Stimulated activated CD8-positive, alpha-beta memory T cell treated with anti-CD3 and anti-CD28 coated beads, Interleukin-12 subunit alpha, Interleukin-12 subunit beta, amount 100 ng/mL, for 24 hours (primary cell): ENCODE results near the gene ZNF668.

Source experiments
- DNase-seq: peaks from one replicate; pipeline ENCODE4 v3.0.0-alpha.2; 2020; ENCODE audit errors: extremely low read depth

The ZNF668 gene

GRCh38 chr16:31081428-31082351 lies 7.7 kb upstream of the ZNF668 start:
- no peak for DNase-seq

- no peak for DNase-seq
These were observed 6.8 kb upstream of the ZNF668 start for GRCh38 chr16:31080756-31081419.

DNA sequence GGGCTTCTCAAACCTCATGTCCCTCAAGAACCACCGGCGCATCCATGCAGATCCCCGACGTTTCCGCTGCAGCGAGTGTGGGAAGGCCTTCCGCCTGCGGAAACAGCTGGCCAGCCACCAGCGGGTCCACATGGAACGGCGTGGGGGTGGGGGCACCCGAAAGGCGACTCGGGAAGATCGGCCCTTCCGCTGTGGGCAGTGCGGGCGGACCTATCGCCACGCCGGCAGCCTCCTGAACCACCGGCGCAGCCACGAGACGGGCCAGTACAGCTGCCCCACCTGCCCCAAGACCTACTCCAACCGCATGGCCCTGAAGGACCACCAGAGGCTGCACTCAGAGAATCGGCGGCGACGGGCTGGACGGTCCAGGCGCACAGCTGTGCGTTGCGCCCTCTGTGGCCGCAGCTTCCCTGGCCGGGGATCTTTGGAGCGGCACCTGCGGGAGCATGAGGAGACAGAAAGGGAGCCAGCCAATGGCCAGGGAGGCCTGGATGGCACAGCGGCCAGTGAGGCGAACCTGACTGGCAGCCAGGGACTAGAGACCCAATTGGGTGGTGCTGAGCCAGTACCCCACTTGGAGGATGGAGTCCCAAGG lies 6.1 kb upstream of the ZNF668 start:
- no peak for DNase-seq

GRCh38 chr16:31079342-31079944 lies 5.4 kb upstream of the ZNF668 start:
- DNase-seq: no peak

DNA sequence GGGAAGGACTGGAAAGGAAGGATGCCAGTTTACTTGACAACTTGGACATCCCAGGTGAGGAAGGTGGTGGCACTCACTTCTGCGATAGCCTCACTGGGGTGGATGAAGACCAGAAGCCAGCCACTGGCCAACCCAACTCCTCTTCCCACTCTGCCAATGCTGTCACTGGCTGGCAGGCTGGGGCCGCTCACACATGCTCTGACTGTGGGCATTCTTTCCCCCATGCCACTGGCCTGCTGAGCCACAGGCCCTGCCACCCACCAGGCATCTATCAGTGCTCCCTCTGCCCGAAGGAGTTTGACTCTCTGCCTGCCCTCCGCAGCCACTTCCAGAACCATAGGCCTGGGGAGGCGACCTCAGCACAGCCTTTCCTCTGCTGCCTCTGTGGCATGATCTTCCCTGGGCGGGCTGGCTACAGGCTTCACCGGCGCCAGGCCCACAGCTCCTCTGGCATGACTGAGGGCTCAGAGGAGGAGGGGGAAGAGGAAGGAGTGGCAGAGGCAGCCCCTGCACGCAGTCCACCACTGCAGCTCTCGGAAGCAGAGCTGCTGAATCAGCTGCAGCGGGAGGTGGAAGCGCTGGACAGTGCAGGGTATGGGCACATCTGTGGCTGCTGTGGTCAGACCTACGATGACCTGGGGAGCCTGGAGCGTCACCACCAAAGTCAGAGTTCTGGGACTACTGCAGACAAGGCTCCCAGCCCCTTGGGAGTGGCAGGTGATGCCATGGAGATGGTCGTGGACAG lies 4.7 kb upstream of the ZNF668 start:
- no peak for DNase-seq

- no peak for DNase-seq
These were observed 3.8 kb upstream of the ZNF668 start for GRCh38 chr16:31077592-31078396.

DNA sequence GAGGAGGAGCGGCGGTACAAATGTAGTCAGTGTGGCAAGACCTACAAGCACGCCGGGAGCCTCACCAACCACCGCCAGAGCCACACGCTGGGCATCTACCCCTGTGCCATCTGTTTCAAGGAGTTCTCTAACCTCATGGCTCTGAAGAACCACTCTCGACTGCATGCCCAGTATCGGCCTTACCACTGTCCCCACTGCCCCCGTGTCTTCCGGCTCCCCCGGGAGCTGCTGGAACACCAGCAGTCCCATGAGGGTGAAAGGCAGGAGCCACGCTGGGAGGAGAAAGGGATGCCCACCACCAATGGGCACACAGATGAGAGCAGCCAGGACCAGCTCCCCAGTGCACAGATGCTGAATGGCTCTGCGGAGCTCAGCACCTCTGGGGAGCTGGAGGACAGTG lies 3.0 kb upstream of the ZNF668 start:
- DNase-seq: no peak

- no peak for DNase-seq
These were observed 2.3 kb upstream of the ZNF668 start for GRCh38 chr16:31076319-31076718.

DNA sequence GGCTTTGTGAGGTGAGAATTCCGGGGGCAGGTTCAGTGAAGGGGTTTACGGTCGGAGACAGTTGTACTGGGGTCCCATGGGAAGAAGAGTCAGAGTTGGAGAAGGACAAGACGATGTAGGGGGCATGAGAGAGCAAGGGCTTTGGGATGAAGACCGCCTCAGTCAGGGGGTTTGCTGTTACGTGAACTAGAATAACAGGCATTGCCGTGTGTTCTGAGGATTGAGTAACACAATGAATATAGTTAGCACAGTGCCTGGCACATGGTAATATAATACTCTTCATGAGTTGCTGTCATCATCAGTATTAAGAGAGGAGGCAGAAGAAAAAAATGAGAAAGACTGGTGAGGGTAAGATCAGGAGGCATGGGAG lies 759 bp upstream of the ZNF668 start:
- DNase-seq: no peak

DNA sequence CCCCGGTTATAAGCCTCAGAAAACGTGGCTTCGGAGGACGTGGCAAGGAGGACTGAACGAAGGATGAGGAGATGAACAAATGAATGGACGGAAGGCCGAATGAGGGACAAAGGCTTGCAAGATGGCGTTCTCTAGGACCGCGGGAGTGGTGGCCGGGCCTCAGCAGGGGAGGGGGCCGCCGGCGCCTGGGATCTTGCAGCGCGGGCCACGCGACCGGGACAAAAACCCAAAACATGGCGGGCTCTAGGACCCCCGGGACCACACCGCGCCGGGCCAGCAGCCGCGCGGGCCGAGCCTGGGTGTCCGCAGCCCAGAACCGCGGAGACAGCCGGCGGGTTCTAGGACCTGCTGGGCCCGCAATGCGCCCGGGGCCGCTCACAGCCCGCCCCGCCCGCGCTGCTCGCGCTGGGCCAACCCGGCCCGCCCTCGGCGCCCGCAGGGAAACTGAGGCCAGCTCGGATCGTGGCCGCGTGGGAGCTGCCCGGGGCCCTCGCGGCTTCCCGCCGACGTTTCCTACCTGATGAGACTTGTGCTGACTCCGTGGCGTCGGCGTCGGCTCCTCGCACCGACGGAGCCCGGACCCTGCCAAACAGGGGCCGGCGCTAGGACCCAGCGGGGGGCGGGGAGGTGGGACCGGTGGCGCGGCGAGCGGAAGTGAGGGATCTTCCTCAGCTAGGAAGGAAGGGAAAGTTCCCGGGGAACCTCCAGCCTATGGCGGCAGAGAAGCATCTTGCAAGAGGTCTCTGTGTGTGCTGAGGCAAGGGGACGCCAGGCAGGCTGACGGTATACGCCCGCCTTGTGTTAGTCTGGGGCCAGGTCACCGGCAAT lies 684 bp downstream of the ZNF668 start:
- peak; percentile 81 for DNase-seq

DNA sequence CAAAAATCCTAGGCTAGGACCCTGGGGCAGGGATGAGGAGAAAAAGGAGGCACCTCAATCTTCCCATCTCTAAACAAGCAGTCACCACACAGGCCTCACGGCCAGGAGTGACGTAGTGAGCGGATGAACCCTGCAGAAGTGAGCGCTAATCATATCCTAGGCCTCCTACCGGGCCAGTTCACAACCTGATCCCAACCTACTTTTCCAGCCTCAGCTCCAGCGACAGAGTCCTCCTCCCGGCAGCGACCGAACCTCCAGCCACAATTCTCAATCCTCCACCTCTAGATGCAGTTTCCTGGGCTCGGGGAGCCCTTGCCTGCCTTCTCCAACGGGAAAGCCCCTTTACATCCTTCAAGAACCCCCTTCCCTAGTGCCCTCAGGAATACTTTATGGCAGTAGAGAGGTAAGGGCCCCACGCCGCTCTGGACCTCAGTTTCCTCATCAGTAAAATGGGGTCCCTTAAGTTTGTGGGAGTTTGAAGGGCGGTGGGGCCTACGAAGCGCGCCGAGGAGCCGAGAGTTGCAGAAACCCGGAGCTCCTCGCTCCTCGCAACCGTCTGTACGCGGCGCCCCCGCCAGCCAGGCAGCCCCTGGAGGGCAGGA lies 1.4 kb downstream of the ZNF668 start:
- DNase-seq: no peak

DNA sequence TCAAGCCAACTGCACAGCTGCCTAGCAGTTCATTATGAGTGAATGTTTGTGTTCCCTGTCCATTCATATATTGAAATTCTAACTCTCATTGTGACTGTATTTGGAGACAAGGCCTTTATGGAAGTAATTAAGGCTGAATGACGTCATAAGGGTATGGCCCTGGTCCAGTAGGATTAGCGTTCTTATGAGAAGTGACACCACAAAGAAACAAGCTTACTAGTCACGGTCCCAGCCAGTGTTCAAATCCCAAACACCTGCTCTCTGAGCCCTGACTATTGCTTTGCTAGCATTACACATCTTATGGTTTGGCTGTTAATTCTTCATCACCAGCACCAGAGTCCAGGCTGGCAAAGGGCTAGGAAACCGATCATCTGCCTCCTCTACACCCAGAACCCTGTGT lies 2.2 kb downstream of the ZNF668 start:
- DNase-seq: no peak

DNA sequence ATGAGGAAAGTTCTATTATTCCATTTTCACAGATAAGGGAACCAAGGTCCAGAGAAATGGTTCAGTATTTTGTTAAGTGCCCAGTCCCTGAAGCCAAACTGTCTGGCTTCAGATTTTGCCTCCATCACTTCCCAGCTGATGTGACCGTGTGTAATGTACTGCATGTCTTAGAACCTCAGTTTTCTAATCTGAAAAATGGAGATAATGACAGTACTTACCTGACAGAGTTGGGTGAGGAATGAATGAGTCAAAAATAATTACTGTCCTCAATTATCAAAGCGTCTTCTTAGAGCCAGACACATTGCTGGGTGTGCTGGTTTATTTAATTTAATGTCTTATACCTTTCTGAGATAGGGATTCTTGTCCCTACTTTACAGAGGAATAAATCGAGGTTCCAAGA lies 6.7 kb downstream of the ZNF668 start:
- DNase-seq: no peak

- no peak for DNase-seq
These were observed 9.1 kb downstream of the ZNF668 start for GRCh38 chr16:31064882-31065461.

DNA sequence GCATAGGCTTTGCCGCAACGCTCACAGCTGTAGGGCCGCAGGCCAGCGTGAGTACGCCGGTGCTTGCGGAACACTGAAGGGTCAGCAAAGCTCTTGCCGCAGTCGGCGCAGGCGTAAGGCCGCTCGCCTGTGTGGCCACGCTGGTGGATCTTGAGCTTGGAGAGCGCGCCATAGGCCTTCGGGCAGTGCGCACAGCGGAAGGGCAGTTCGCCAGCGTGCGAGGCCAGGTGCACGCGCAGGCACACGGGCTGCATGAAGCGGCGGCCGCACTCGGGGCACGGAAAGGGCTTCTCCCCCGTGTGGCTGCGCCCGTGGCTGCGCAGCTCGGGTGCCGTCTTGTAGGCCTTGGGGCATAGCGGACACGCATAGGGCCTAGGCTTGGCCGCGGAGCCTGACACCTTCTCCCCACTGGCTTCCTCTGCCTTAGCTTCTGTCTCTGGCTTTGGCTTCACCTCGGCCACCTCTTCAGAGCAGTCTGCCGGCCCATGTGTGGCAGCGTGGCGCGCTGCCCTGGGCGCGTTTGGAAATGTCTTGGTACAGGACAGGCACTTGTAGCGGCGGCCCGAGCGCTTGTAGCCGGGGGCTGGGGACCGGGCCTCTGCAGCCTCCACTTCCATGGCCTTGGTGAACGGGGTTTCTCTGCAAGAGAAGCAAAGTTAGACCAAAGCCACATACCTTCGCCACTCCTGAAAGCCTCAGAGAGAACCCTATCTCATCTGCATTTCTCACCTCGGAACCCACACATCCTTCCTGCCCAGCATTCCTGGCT lies 10.0 kb downstream of the ZNF668 start:
- DNase-seq: no peak

- DNase-seq: no peak
These were observed 10.6 kb downstream of the ZNF668 start for GRCh38 chr16:31063495-31063842.

DNA sequence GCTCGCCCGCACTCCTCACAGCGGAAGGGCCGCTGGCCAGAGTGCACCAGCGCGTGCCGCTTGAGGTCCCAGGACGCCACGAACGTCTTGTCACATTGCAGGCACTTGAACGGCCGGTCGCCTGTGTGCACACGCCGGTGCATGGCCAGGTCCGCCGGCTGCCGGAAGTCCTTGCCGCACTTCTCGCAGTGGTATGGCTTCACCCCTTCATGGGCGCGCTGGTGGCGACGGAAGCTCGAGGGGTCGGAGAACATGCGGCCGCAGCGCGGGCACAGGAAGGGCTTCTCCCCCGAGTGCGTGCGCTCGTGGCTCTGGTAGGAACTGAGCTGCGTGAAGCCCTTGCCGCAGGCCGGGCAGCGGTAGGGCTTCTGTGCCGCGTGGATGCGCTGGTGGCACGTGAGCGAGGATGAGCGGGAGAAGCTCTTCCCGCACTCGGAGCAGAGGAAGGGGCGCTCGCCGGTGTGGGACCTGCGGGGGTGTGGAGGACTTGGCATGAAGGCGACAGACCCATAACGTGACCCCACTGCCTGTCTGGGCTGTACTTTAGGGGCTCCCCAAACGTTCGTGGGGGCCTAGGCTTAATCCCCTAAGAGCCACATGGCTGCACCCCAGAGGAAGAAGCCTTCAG lies 12.1 kb downstream of the ZNF668 start:
- no peak for DNase-seq
